ENCODE results near the gene PRDM9. TPM values are rescaled to one million over a fixed set of nuclear protein-coding genes. Genes with fewer than 3 reads are reported as not detected.
"Not testable (repeated sequence)": the region's sequence is repeated elsewhere in the genome, so short reads cannot be mapped to it uniquely, and the experiment has no call there.

Gene PRDM9
- total and polyA plus RNA-seq, 5 donors from 2014 or later, result not detected

DNA sequence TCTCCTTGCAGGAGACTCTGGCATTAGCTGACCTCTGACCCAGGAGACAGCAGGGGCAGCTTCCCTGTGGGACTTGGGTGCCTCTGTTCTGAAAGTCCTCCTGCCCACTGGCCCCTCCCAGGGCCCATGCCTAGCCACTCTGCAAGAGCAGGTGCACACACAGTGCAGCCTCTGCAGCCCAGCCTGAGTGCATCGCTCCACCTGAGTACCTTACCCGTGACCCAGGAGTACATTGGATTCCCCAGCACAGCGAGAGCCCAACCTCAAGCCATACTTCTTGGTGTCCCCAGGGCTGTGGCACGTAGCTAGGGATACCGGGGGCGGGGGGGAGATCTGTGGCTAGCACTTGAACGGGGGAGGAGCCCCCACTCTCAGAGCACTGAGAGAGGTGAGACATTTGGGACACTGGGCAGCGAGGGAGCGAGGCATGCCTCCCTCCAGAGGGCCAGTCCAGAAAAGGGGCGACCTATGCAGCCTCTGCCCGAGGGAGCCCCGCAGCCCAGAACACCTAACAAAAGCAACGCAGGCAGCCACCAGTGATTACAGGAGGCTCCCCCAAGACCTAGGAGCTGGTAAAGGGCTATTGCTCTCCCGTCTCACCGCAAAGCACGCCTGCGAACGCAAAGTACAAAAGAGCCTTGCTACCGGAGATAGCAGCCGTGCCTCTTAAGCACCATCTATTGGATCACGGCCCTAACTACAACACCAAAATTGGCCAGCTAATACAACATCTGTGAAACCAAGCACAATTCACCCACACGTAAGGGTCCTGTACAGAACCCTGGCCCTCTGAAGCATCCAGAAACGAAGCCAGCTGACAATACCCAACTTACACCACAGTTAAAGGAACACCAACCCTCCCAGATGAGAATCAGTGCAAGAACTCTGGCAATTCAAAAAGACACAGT lies 826 bp upstream of the PRDM9 start:
- no peak overlapping the region for H3K4me3 Mint-ChIP-seq
- no peak for DNase-seq
- H3K27me3 Mint-ChIP-seq, result no peaks in the 10 kb centered on the region

GRCh38 chr5:23510434-23510833 lies 3.0 kb downstream of the PRDM9 start:
- ATAC-seq (ENCODE audit: low read depth in 2 of 2); H3K27me3 ChIP-seq (ENCODE audit: control insufficient read depth, insufficient read depth, low read length); H3K27me3 Mint-ChIP-seq; H3K4me1 ChIP-seq (ENCODE audit: control insufficient read depth, insufficient read depth, low read length, poor library complexity, severe bottlenecking); DNase-seq; H3K27ac ChIP-seq (ENCODE audit: insufficient read depth, low read length, poor library complexity, severe bottlenecking); H3K4me1 Mint-ChIP-seq; H3K4me3 Mint-ChIP-seq; H3K27ac Mint-ChIP-seq; H3K36me3 ChIP-seq (ENCODE audit: control insufficient read depth, insufficient read depth, low read length); H3K4me3 ChIP-seq (ENCODE audit: low read depth, low read length); H3K36me3 Mint-ChIP-seq: not testable (repeated sequence)
- H3K9me3 Mint-ChIP-seq, result peaks cover 0 to 29% (median 14%) of the 10 kb centered on the region in 7 donors
- peaks cover 0 to 26% of the 10 kb centered on the region in 2 experiments for H3K9me3 ChIP-seq (ENCODE audit: control insufficient read depth in 2 of 2, low read length in 2 of 2)

More for the DNA sequence above, 826 bp upstream of the PRDM9 start:
- H3K36me3 ChIP-seq (ENCODE audit: control insufficient read depth, insufficient read depth, low read length), result no peaks in the 10 kb centered on the region
- H3K27ac ChIP-seq (ENCODE audit: insufficient read depth, low read length, poor library complexity, severe bottlenecking), result no peak overlapping the region
- Mint-ChIP-seq H3K4me1 (no peaks in the 10 kb centered on the region), H3K9me3 (peaks cover 0 to 24% (median 8%) of the 10 kb centered on the region in 7 donors), H3K27ac (no peak overlapping the region), H3K36me3 (no peaks in the 10 kb centered on the region)
- H3K9me3 ChIP-seq (ENCODE audit: control insufficient read depth in 2 of 2, low read length in 2 of 2), result peaks cover 0 to 26% of the 10 kb centered on the region in 2 experiments
- ATAC-seq (ENCODE audit: low read depth in 2 of 2), result peak; percentile 28 to 44
- no peak overlapping the region for H3K4me3 ChIP-seq (ENCODE audit: low read depth, low read length)
- no peaks in the 10 kb centered on the region for H3K4me1 ChIP-seq (ENCODE audit: control insufficient read depth, insufficient read depth, low read length, poor library complexity, severe bottlenecking)
- H3K27me3 ChIP-seq (ENCODE audit: control insufficient read depth, insufficient read depth, low read length), result no peaks in the 10 kb centered on the region

- H3K36me3 ChIP-seq (ENCODE audit: control insufficient read depth, insufficient read depth, low read length), result no peaks in the 10 kb centered on the region
- no peak overlapping the region for H3K27ac Mint-ChIP-seq
- no peak overlapping the region for H3K27ac ChIP-seq (ENCODE audit: insufficient read depth, low read length, poor library complexity, severe bottlenecking)
- H3K4me3 Mint-ChIP-seq, result no peak overlapping the region
- no peaks in the 10 kb centered on the region for H3K4me1 Mint-ChIP-seq
- no peak overlapping the region for H3K4me3 ChIP-seq (ENCODE audit: low read depth, low read length)
- no peak for DNase-seq
- peaks cover 0 to 7% of the 10 kb centered on the region in 2 experiments for H3K9me3 ChIP-seq (ENCODE audit: control insufficient read depth in 2 of 2, low read length in 2 of 2)
- H3K4me1 ChIP-seq (ENCODE audit: control insufficient read depth, insufficient read depth, low read length, poor library complexity, severe bottlenecking), result no peaks in the 10 kb centered on the region
- peaks cover 1 to 31% (median 14%) of the 10 kb centered on the region in 7 donors for H3K9me3 Mint-ChIP-seq
- no peak for ATAC-seq (ENCODE audit: low read depth in 2 of 2)
- H3K27me3 ChIP-seq (ENCODE audit: control insufficient read depth, insufficient read depth, low read length), result no peaks in the 10 kb centered on the region
- H3K36me3 Mint-ChIP-seq, result no peaks in the 10 kb centered on the region
- H3K27me3 Mint-ChIP-seq, result no peaks in the 10 kb centered on the region
Measured at GRCh38 chr5:23522553-23522952, 15.1 kb downstream of the PRDM9 start.

- peaks cover 1 to 34% (median 14%) of the 10 kb centered on the region in 7 donors for H3K9me3 Mint-ChIP-seq
- H3K4me1 Mint-ChIP-seq, result no peaks in the 10 kb centered on the region
- no peak for ATAC-seq (ENCODE audit: low read depth in 2 of 2)
- Histone ChIP-seq H3K4me1 (ENCODE audit: control insufficient read depth, insufficient read depth, low read length, poor library complexity, severe bottlenecking) (no peaks in the 10 kb centered on the region), H3K27ac (ENCODE audit: insufficient read depth, low read length, poor library complexity, severe bottlenecking) (no peak overlapping the region), H3K9me3 (ENCODE audit: control insufficient read depth in 2 of 2, low read length in 2 of 2) (peaks cover 0 to 7% of the 10 kb centered on the region in 2 experiments), H3K36me3 (ENCODE audit: control insufficient read depth, insufficient read depth, low read length) (no peaks in the 10 kb centered on the region), H3K27me3 (ENCODE audit: control insufficient read depth, insufficient read depth, low read length) (no peaks in the 10 kb centered on the region), H3K4me3 (ENCODE audit: low read depth, low read length) (no peak overlapping the region)
- H3K27ac Mint-ChIP-seq, result no peak overlapping the region
- no peaks in the 10 kb centered on the region for H3K36me3 Mint-ChIP-seq
- DNase-seq, result no peak
- no peaks in the 10 kb centered on the region for H3K27me3 Mint-ChIP-seq
- H3K4me3 Mint-ChIP-seq, result no peak overlapping the region
Measured at GRCh38 chr5:23523031-23523430, 15.6 kb downstream of the PRDM9 start.

GRCh38 chr5:23523998-23524397 lies 16.6 kb downstream of the PRDM9 start:
- Histone ChIP-seq H3K4me3 (ENCODE audit: low read depth, low read length) (no peak overlapping the region), H3K27ac (ENCODE audit: insufficient read depth, low read length, poor library complexity, severe bottlenecking) (no peak overlapping the region), H3K9me3 (ENCODE audit: control insufficient read depth in 2 of 2, low read length in 2 of 2) (peaks cover 0 to 5% of the 10 kb centered on the region in 2 experiments), H3K27me3 (ENCODE audit: control insufficient read depth, insufficient read depth, low read length) (no peaks in the 10 kb centered on the region), H3K36me3 (ENCODE audit: control insufficient read depth, insufficient read depth, low read length) (no peaks in the 10 kb centered on the region), H3K4me1 (ENCODE audit: control insufficient read depth, insufficient read depth, low read length, poor library complexity, severe bottlenecking) (no peaks in the 10 kb centered on the region)
- no peak for ATAC-seq (ENCODE audit: low read depth in 2 of 2)
- DNase-seq, result no peak
- Mint-ChIP-seq H3K4me1 (no peaks in the 10 kb centered on the region), H3K4me3 (no peak overlapping the region), H3K27me3 (no peaks in the 10 kb centered on the region), H3K36me3 (no peaks in the 10 kb centered on the region), H3K27ac (no peak overlapping the region), H3K9me3 (peaks cover 3 to 43% (median 10%) of the 10 kb centered on the region in 7 donors)

DNA sequence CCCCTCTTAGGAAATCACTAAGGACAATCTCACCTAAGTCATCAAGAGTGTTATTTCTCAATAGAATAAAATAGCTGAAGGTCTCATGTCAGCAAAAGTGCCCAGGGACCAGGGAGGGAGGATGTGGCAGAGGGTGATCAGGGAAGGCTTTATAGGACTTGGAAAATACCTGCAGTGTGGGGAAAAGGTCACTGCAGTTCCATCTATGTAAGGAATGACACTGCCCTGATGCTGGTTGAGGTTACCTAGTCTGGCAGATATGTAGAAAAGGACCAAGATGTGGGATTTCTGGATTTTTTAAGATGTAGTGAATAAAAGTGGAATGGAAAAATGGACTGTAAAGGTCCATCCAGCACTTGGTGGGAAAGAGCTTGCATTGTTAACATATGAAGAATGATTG lies 18.3 kb downstream of the PRDM9 start:
- ATAC-seq (ENCODE audit: low read depth in 2 of 2) (no peak), DNase-seq (no peak)
- H3K27ac Mint-ChIP-seq, result no peak overlapping the region
- peaks cover 3 to 39% (median 9%) of the 10 kb centered on the region in 7 donors for H3K9me3 Mint-ChIP-seq
- no peak overlapping the region for H3K4me3 Mint-ChIP-seq
- Histone ChIP-seq H3K27me3 (ENCODE audit: control insufficient read depth, insufficient read depth, low read length) (no peaks in the 10 kb centered on the region), H3K36me3 (ENCODE audit: control insufficient read depth, insufficient read depth, low read length) (no peaks in the 10 kb centered on the region), H3K9me3 (ENCODE audit: control insufficient read depth in 2 of 2, low read length in 2 of 2) (peaks cover 0 to 6% of the 10 kb centered on the region in 2 experiments), H3K4me1 (ENCODE audit: control insufficient read depth, insufficient read depth, low read length, poor library complexity, severe bottlenecking) (no peaks in the 10 kb centered on the region), H3K27ac (ENCODE audit: insufficient read depth, low read length, poor library complexity, severe bottlenecking) (no peak overlapping the region), H3K4me3 (ENCODE audit: low read depth, low read length) (no peak overlapping the region)
- no peaks in the 10 kb centered on the region for H3K27me3 Mint-ChIP-seq
- no peaks in the 10 kb centered on the region for H3K4me1 Mint-ChIP-seq
- no peaks in the 10 kb centered on the region for H3K36me3 Mint-ChIP-seq

- H3K27me3 ChIP-seq (ENCODE audit: control insufficient read depth, insufficient read depth, low read length); H3K27ac ChIP-seq (ENCODE audit: insufficient read depth, low read length, poor library complexity, severe bottlenecking); H3K27ac Mint-ChIP-seq; H3K36me3 Mint-ChIP-seq; H3K4me3 ChIP-seq (ENCODE audit: low read depth, low read length); H3K9me3 ChIP-seq (ENCODE audit: control insufficient read depth in 2 of 2, low read length in 2 of 2); H3K36me3 ChIP-seq (ENCODE audit: control insufficient read depth, insufficient read depth, low read length); DNase-seq; H3K4me1 ChIP-seq (ENCODE audit: control insufficient read depth, insufficient read depth, low read length, poor library complexity, severe bottlenecking); H3K4me3 Mint-ChIP-seq; H3K27me3 Mint-ChIP-seq; H3K4me1 Mint-ChIP-seq; ATAC-seq (ENCODE audit: low read depth in 2 of 2): not testable (repeated sequence)
- H3K9me3 Mint-ChIP-seq, result peaks cover 3 to 38% (median 9%) of the 10 kb centered on the region in 7 donors
Measured at GRCh38 chr5:23526616-23527015, 19.2 kb downstream of the PRDM9 start.

All from CD4-positive, CD25-positive, alpha-beta regulatory T cell (primary cell).